Left lung (tissue), 10 donors: ENCODE measurements around the gene CLASP1. TPM values are rescaled to one million over a fixed set of nuclear protein-coding genes. Genes with fewer than 3 reads are reported as not detected.

ENCODE experiments used
- ATAC-seq: fragments of 200-7000 bp; cut with Tn5 transposase; one replicate; pipeline ENCODE4 v1.9.1; 2020; ENCODE audit warnings: moderate library complexity
- DNase-seq, 4 donors: peaks; one replicate each; pipeline ENCODE4 v3.0.0-alpha.2; 2013 to 2020
- H3K27ac ChIP-seq, 2 donors: fragments of 200-600 bp; sonication (generic) in 1 of 2; one replicate each; pipeline versions ENCODE4 v1.5.0 to v1.8.0; 2020 to 2021
- H3K27me3 ChIP-seq, 2 donors: fragments of 200-600 bp; sonication (generic) in 1 of 2; one replicate each; pipeline versions ENCODE4 v1.5.0 to v1.8.0; 2020 to 2021
- H3K36me3 ChIP-seq, 2 donors: fragments of 200-600 bp; sonication (generic) in 1 of 2; one replicate each; pipeline versions ENCODE4 v1.5.0 to v1.8.0; 2020 to 2021
- H3K4me1 ChIP-seq, 2 donors: fragments of 200-600 bp; one replicate each; pipeline ENCODE4 v1.8.0; 2021
- H3K4me3 ChIP-seq, 2 donors: fragments of 200-600 bp; sonication (generic) in 1 of 2; one replicate each; pipeline versions ENCODE4 v1.5.0 to v1.8.0; 2020 to 2021; ENCODE audit warnings: mild to moderate bottlenecking in 1 of 2
- H3K9me3 ChIP-seq, 2 donors: fragments of 200-600 bp; sonication (generic) in 1 of 2; one replicate each; pipeline versions ENCODE4 v1.5.0 to v1.8.0; 2020 to 2021
- intact Hi-C, 2 donors: fragments of 100-400 bp; cut with DNase I; formaldehyde crosslinking; loops; one replicate each; pipeline versions ENCODE4 v1.11.2 to v1.14.2; 2022
- polyA plus RNA-seq, 6 donors: library from polyadenylated mRNA; unstranded; fragments of 120-200 nt; gene quantifications; one replicate each; pipeline ENCODE4 v1.2.1, GENCODE V29; 2013; ENCODE audit not compliant: insufficient read length in 6 of 6
- total RNA-seq, 2 donors: library from RNA; stranded (reverse); fragmentation: NEBNext Ultra II Directional; extraction: Animal tissue kit (Norgen Biotek cat#: 25700); gene quantifications; one replicate each; pipeline ENCODE4 v1.2.1, GENCODE V29; 2021
- TF ChIP-seq, protein P1 (sequence below), 2 donors: fragments of 200-600 bp; sonication (generic) in 1 of 2; IDR thresholded peaks; one replicate each; pipeline versions ENCODE4 v1.5.0 to v1.8.0; 2021; ENCODE audit warnings: antibody characterized with exemption in 2 of 2
- donor health status: DM: no; HTN: yes; CAD: no.
- donor health status: DM: no; HTN: no; CAD: no.

The CLASP1 gene
- total and polyA plus RNA-seq, 8 donors = 42.9 to 52.1 (median 48.7) TPM

DNA sequence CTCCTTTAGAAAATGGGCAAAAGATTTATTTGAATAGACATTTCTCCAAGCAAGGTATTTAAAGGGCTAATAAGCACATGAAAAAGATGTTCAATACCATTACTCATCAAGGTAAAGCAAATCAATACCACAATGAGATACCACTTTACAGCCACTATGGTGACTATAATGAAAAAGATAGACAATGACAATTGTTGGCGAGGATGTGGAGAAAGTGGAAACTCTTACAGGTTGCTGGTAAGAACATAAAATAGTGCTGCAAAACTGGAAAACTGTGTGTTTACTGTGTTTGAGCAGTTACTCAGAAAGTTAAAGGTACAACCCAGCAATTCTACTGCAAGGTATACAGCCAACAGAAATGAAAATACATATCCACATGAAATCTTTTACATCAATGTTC, 150.5 kb downstream of the CLASP1 start:
- Histone ChIP-seq H3K4me3 (no peak overlapping the region), H3K27me3 (no peaks in the 10 kb centered on the region), H3K4me1 (peaks cover 0 to 6% of the 10 kb centered on the region in 2 donors), H3K27ac (no peak overlapping the region), H3K36me3 (peaks cover 0 to 32% of the 10 kb centered on the region in 2 donors), H3K9me3 (no peaks in the 10 kb centered on the region)
- TF ChIP-seq, protein P1, sequence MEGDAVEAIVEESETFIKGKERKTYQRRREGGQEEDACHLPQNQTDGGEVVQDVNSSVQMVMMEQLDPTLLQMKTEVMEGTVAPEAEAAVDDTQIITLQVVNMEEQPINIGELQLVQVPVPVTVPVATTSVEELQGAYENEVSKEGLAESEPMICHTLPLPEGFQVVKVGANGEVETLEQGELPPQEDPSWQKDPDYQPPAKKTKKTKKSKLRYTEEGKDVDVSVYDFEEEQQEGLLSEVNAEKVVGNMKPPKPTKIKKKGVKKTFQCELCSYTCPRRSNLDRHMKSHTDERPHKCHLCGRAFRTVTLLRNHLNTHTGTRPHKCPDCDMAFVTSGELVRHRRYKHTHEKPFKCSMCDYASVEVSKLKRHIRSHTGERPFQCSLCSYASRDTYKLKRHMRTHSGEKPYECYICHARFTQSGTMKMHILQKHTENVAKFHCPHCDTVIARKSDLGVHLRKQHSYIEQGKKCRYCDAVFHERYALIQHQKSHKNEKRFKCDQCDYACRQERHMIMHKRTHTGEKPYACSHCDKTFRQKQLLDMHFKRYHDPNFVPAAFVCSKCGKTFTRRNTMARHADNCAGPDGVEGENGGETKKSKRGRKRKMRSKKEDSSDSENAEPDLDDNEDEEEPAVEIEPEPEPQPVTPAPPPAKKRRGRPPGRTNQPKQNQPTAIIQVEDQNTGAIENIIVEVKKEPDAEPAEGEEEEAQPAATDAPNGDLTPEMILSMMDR (IDR thresholded peaks at IDR 0.05) = no peak
- DNase-seq (no peak), ATAC-seq (no peak)
- intact Hi-C loops = no loop called here

- Histone ChIP-seq H3K27ac (no peak overlapping the region), H3K27me3 (no peaks in the 10 kb centered on the region), H3K4me1 (peaks cover 0 to 25% of the 10 kb centered on the region in 2 donors), H3K4me3 (no peak overlapping the region), H3K36me3 (peaks cover 0 to 11% of the 10 kb centered on the region in 2 donors), H3K9me3 (no peaks in the 10 kb centered on the region)
- TF ChIP-seq, protein P1 (IDR thresholded peaks at IDR 0.05) = no peak
- DNase-seq (no peak), ATAC-seq (no peak)
- intact Hi-C loops = no loop called here
Observed at GRCh38 chr2:121492409-121492808, 156.9 kb downstream of the CLASP1 start.

- Histone ChIP-seq H3K9me3 (no peaks in the 10 kb centered on the region), H3K4me3 (no peak overlapping the region), H3K27ac (no peak overlapping the region), H3K4me1 (peaks cover 0 to 25% of the 10 kb centered on the region in 2 donors), H3K36me3 (peaks cover 0 to 11% of the 10 kb centered on the region in 2 donors), H3K27me3 (no peaks in the 10 kb centered on the region)
- intact Hi-C loops = no loop called here
- TF ChIP-seq, protein P1 (IDR thresholded peaks at IDR 0.05) = no peak
- ATAC-seq (no peak), DNase-seq (no peak)
Observed at GRCh38 chr2:121491518-121491917, 157.7 kb downstream of the CLASP1 start.

- H3K27ac ChIP-seq = no peak overlapping the region
- intact Hi-C loops = no loop called here
- peaks cover 0 to 25% of the 10 kb centered on the region in 2 donors for H3K4me1 ChIP-seq
- H3K36me3 ChIP-seq = peaks cover 0 to 11% of the 10 kb centered on the region in 2 donors
- H3K27me3 ChIP-seq = no peaks in the 10 kb centered on the region
- H3K4me3 ChIP-seq = no peak overlapping the region
- TF ChIP-seq, protein P1 (IDR thresholded peaks at IDR 0.05) = no peak
- DNase-seq (no peak), ATAC-seq (no peak)
- H3K9me3 ChIP-seq = no peaks in the 10 kb centered on the region
Observed at GRCh38 chr2:121490584-121491133, 158.6 kb downstream of the CLASP1 start.

DNA sequence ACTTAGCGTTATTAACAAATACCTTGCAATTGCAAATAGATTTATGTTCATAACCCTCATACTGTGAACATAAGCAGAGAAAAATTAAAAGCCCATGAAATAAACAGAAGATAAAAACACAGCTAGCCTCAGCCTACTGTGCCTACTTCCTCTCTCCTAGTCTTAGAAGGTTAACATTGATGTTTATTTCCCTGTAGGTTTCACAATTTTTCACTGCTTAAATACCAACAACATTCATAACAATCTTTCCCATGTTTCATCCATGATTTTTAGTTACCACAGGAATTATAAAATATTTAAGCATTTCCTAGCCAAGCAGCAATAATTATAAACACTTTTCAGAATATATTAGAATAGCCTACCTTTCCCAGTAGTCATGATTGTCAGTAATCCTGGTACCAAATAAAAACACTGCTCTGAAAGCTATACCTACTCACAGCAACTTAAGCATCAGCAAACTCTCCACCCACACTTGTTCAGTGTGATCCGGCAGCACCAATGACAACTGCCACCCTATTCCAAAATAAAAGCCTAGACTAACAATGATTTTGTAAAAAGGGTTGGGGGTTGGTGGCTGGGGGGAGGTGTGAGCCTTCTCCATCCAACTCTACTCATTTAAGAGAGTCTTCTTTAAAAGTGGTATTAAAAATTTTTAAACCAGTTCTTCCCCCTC, 159.2 kb downstream of the CLASP1 start:
- TF ChIP-seq, protein P1 (IDR thresholded peaks at IDR 0.05) = no peak
- intact Hi-C loops = no loop called here
- peak; percentile 56 for ATAC-seq

More for the DNA sequence above, 159.2 kb downstream of the CLASP1 start:
- no peak overlapping the region for H3K4me3 ChIP-seq
- no peak for DNase-seq
- H3K36me3 ChIP-seq = peaks cover 0 to 6% of the 10 kb centered on the region in 2 donors
- no peaks in the 10 kb centered on the region for H3K27me3 ChIP-seq
- H3K4me1 ChIP-seq = peaks cover 0 to 25% of the 10 kb centered on the region in 2 donors
- H3K9me3 ChIP-seq = no peaks in the 10 kb centered on the region
- no peak overlapping the region for H3K27ac ChIP-seq
